Mesothelial cell of epicardium (in vitro differentiated cells): ENCODE results near the gene ALPK3. TPM values are rescaled to one million over a fixed set of nuclear protein-coding genes. Genes with fewer than 3 reads are reported as not detected.

Experiments used
- DNase-seq, 2 experiments: peaks; one replicate each; pipeline ENCODE4 v3.0.0; 2021; ENCODE audit warnings: low spot score in 2 of 2; ENCODE audit not compliant: unreplicated experiment in 2 of 2
- H3K27ac Mint-ChIP-seq: 2 replicates; pipeline ENCODE4 v1.8.0; 2021; ENCODE audit warnings: mixed read lengths
- H3K27me3 Mint-ChIP-seq: 2 replicates; pipeline ENCODE4 v1.8.0; 2021; ENCODE audit warnings: low read depth, mixed read lengths
- H3K36me3 Mint-ChIP-seq: 2 replicates; pipeline ENCODE4 v1.8.0; 2021; ENCODE audit warnings: mixed read lengths
- H3K4me1 Mint-ChIP-seq: 2 replicates; pipeline ENCODE4 v1.8.0; 2021; ENCODE audit warnings: mixed read lengths
- H3K4me3 Mint-ChIP-seq: 2 replicates; pipeline ENCODE4 v1.8.0; 2021; ENCODE audit warnings: mild to moderate bottlenecking, moderate library complexity, mixed read lengths
- H3K9me3 Mint-ChIP-seq: 2 replicates; pipeline ENCODE4 v1.8.0; 2021; ENCODE audit warnings: mixed read lengths
- CTCF ChIP-seq: fragments of 200-600 bp; sonication (generic); IDR thresholded peaks from one replicate; pipeline ENCODE4 v1.5.0; 2021; ENCODE audit warnings: antibody characterized with exemption; ENCODE audit not compliant: unreplicated experiment
- total RNA-seq: library from RNA; stranded (reverse); gene quantifications from 3 replicates; pipeline ENCODE4 v1.2.1, GENCODE V29; 2021

ALPK3 gene
- total RNA-seq, 1 donor from 2014 or later, result 31.3 TPM

GRCh38 chr15:84812842-84813241, 4.3 kb upstream of the ALPK3 start:
- Mint-ChIP-seq H3K27ac (no peak overlapping the region), H3K9me3 (no peaks in the 10 kb centered on the region), H3K36me3 (peaks cover 15% of the 10 kb centered on the region), H3K4me3 (no peak overlapping the region), H3K27me3 (no peaks in the 10 kb centered on the region), H3K4me1 (peaks cover 10% of the 10 kb centered on the region)
- TF ChIP-seq CTCF, result no peak
- DNase-seq, result no peak

- TF ChIP-seq CTCF, result no peak
- no peak overlapping the region for H3K4me3 Mint-ChIP-seq
- H3K36me3 Mint-ChIP-seq, result peaks cover 15% of the 10 kb centered on the region
- no peaks in the 10 kb centered on the region for H3K9me3 Mint-ChIP-seq
- peaks cover 16% of the 10 kb centered on the region for H3K4me1 Mint-ChIP-seq
- no peak for DNase-seq
- H3K27me3 Mint-ChIP-seq, result no peaks in the 10 kb centered on the region
- no peak overlapping the region for H3K27ac Mint-ChIP-seq
These were observed 3.7 kb upstream of the ALPK3 start for GRCh38 chr15:84813435-84813834.

- H3K4me1 Mint-ChIP-seq, result peaks cover 21% of the 10 kb centered on the region
- peaks cover 11% of the 10 kb centered on the region for H3K36me3 Mint-ChIP-seq
- H3K27ac Mint-ChIP-seq, result no peak overlapping the region
- no peak for TF ChIP-seq CTCF
- H3K9me3 Mint-ChIP-seq, result no peaks in the 10 kb centered on the region
- H3K27me3 Mint-ChIP-seq, result no peaks in the 10 kb centered on the region
- no peak overlapping the region for H3K4me3 Mint-ChIP-seq
- DNase-seq, result no peak
These were observed 3.2 kb upstream of the ALPK3 start for GRCh38 chr15:84813931-84814330.

GRCh38 chr15:84814916-84815315, 2.2 kb upstream of the ALPK3 start:
- Mint-ChIP-seq H3K27me3 (no peaks in the 10 kb centered on the region), H3K4me3 (no peak overlapping the region), H3K27ac (no peak overlapping the region), H3K4me1 (peaks cover 31% of the 10 kb centered on the region), H3K9me3 (no peaks in the 10 kb centered on the region), H3K36me3 (peaks cover 8% of the 10 kb centered on the region)
- no peak for DNase-seq
- no peak for TF ChIP-seq CTCF

GRCh38 chr15:84817466-84818081, 418 bp downstream of the ALPK3 start:
- Mint-ChIP-seq H3K4me1 (peaks cover 45% of the 10 kb centered on the region), H3K9me3 (no peaks in the 10 kb centered on the region), H3K36me3 (no peaks in the 10 kb centered on the region), H3K4me3 (peak overlapping the region; percentile 68), H3K27me3 (no peaks in the 10 kb centered on the region), H3K27ac (peak overlapping the region; percentile 98)
- no peak for TF ChIP-seq CTCF
- DNase-seq, result peak in 1 of 2 experiments; percentile 63
